LNCAP (cell line): Measurements from ENCODE around the gene TST.

Source experiments
- CTCF ChIP-seq: fragments of 450-650 bp; IDR thresholded peaks from 2 replicates; pipeline ENCODE4 v1.5.1; 2017; ENCODE audit warnings: mild to moderate bottlenecking

The TST gene

GRCh38 chr22:37019309-37020191 is at the start of gene TST, which contains the start of gene MPST:
TST (minus strand) TSS chr22:37019447; CDS start chr22:37018732, 715 bp downstream.
MPST (plus strand) TSS chr22:37019742; CDS start chr22:37019837, 95 bp downstream.
- no peak for TF ChIP-seq CTCF

- no peak for TF ChIP-seq CTCF
Measured at GRCh38 chr22:37068859-37069258, 49.6 kb upstream of the TST start.

- TF ChIP-seq CTCF = no peak
Measured at GRCh38 chr22:37067428-37067827, 48.2 kb upstream of the TST start.

GRCh38 chr22:37065961-37066360 is 46.7 kb upstream of the TST start:
- TF ChIP-seq CTCF = no peak

- no peak for TF ChIP-seq CTCF
Measured at GRCh38 chr22:37065180-37065579, 45.9 kb upstream of the TST start.

- TF ChIP-seq CTCF = no peak
Measured at GRCh38 chr22:37064553-37064952, 45.3 kb upstream of the TST start.

- TF ChIP-seq CTCF = no peak
Measured at GRCh38 chr22:37063431-37064420, 44.5 kb upstream of the TST start.
